Calu3 (cell line): ENCODE measurements around the gene NR5A1. TPM values are rescaled to one million over a fixed set of nuclear protein-coding genes. Genes with fewer than 3 reads are reported as not detected.

ENCODE experiments used
- BruUV-seq: library from RNA; stranded (reverse); fragments of 400-500 nt; replicated peaks from 2 replicates; lab custom pipeline; 2021; lab: Mats Ljungman, UMichigan
- CTCF ChIA-PET: fragments of 300-600 bp; sonication (Branson Sonifier 250); formaldehyde crosslinking; loops from one replicate; lab custom pipeline; 2022; ENCODE audit warnings: antibody characterized with exemption; lab: Charles Lee
- DNase-seq: peaks from one replicate; pipeline ENCODE4 v3.0.0; 2022
- H3K27ac Mint-ChIP-seq: one replicate; pipeline ENCODE4 v1.8.0; 2022; ENCODE audit warnings: mixed read lengths; ENCODE audit not compliant: unreplicated experiment
- H3K27me3 Mint-ChIP-seq: one replicate; pipeline ENCODE4 v1.8.0; 2022; ENCODE audit warnings: mixed read lengths; ENCODE audit not compliant: unreplicated experiment
- H3K36me3 Mint-ChIP-seq: one replicate; pipeline ENCODE4 v1.8.0; 2022; ENCODE audit warnings: mild to moderate bottlenecking, moderate library complexity, mixed read lengths; ENCODE audit not compliant: insufficient read depth, unreplicated experiment
- H3K4me1 Mint-ChIP-seq: one replicate; pipeline ENCODE4 v1.8.0; 2022; ENCODE audit warnings: mild to moderate bottlenecking, low read depth, mixed read lengths; ENCODE audit not compliant: unreplicated experiment
- H3K4me3 Mint-ChIP-seq: one replicate; pipeline ENCODE4 v1.8.0; 2022; ENCODE audit warnings: mild to moderate bottlenecking, low read depth, moderate library complexity, mixed read lengths; ENCODE audit not compliant: unreplicated experiment
- H3K9me3 Mint-ChIP-seq: one replicate; pipeline ENCODE4 v1.8.0; 2022; ENCODE audit warnings: low read depth, mixed read lengths; ENCODE audit not compliant: unreplicated experiment
- intact Hi-C: fragments of 100-400 bp; cut with micrococcal nuclease; formaldehyde crosslinking; loops from one replicate; pipeline ENCODE4 v1.10.0; 2022; ENCODE audit not compliant: unreplicated experiment
- total RNA-seq: library from RNA; stranded (reverse); gene quantifications from 2 replicates; pipeline ENCODE4 v1.2.3, GENCODE V29; 2022
- TF ChIP-seq, protein P1 (sequence below): fragments of 200-600 bp; IDR thresholded peaks from one replicate; pipeline ENCODE4 v1.8.0; 2022; ENCODE audit warnings: antibody characterized with exemption; ENCODE audit not compliant: unreplicated experiment

The NR5A1 gene
- total RNA-seq, 1 experiment from 2014 or later, result not detected

DNA sequence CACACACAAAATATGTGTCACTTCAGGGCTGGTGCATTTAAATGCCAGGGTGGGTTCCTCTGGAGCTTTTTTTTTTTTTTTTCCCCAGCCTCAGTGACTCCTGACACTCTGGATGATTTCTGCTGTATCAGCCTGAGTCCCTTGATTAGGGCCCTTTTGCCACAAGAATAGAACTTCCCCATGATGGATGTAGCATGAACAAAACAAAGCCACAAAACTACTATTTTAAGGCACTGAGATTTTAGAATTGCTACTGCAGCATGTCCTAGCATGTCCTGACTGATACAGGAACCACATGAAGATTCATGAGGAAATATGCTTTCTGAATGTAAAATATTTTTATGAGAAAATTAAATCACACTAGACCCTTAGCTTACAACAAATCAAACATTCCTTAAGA lies 70.9 kb downstream of the NR5A1 start:
- H3K4me1 Mint-ChIP-seq, result no peaks in the 10 kb centered on the region
- H3K27me3 Mint-ChIP-seq, result peaks cover 64% of the 10 kb centered on the region
- no peaks in the 10 kb centered on the region for H3K9me3 Mint-ChIP-seq
- TF ChIP-seq, protein P1, sequence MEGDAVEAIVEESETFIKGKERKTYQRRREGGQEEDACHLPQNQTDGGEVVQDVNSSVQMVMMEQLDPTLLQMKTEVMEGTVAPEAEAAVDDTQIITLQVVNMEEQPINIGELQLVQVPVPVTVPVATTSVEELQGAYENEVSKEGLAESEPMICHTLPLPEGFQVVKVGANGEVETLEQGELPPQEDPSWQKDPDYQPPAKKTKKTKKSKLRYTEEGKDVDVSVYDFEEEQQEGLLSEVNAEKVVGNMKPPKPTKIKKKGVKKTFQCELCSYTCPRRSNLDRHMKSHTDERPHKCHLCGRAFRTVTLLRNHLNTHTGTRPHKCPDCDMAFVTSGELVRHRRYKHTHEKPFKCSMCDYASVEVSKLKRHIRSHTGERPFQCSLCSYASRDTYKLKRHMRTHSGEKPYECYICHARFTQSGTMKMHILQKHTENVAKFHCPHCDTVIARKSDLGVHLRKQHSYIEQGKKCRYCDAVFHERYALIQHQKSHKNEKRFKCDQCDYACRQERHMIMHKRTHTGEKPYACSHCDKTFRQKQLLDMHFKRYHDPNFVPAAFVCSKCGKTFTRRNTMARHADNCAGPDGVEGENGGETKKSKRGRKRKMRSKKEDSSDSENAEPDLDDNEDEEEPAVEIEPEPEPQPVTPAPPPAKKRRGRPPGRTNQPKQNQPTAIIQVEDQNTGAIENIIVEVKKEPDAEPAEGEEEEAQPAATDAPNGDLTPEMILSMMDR, result no peak
- no peaks in the 10 kb centered on the region for H3K36me3 Mint-ChIP-seq
- no peak for DNase-seq
- CTCF ChIA-PET, result interaction anchor here (0.7 kb wide), 1 partner anchor 19 kb away, joined by 3 read pairs; no protein-coding TSS in a partner anchor
- intact Hi-C loops, result no loop called here
- no peak overlapping the region for H3K4me3 Mint-ChIP-seq
- BruUV-seq, result no TSS peak
- no peak overlapping the region for H3K27ac Mint-ChIP-seq

Other genes starting within 250 kb of the NR5A1 start
- gene NEK6, start 249.4 kb downstream of the NR5A1 start, total RNA-seq, result 42.2 and 43.0 TPM in 2 replicates
- gene PSMB7, start 92.0 kb downstream of the NR5A1 start, total RNA-seq, result 137 and 148 TPM in 2 replicates
- gene ADGRD2, start 56.9 kb downstream of the NR5A1 start, total RNA-seq, result not detected in 2 replicates